OCI-LY3 (cell line): ENCODE results near the gene GDPD4.

ENCODE experiments used
- H2AFZ ChIP-seq: fragments of 200-600, 300-600 bp; shearing (Covaris generic); 2 replicates; pipeline ENCODE4 v1.6.0; 2014; ENCODE audit warnings: antibody characterized with exemption, low read depth, low read length
- H3K27ac ChIP-seq: fragments of 200-600, 300-600 bp; sonication (generic); 2 replicates; pipeline ENCODE4 v1.5.1; 2014; ENCODE audit warnings: mild to moderate bottlenecking, low read length, moderate library complexity, mixed read lengths
- H3K27me3 ChIP-seq: fragments of 200-600, 300-600 bp; sonication (generic); 2 replicates; pipeline ENCODE4 v1.6.1; 2014; ENCODE audit warnings: low read depth, low read length, mixed read lengths
- H3K36me3 ChIP-seq: fragments of 200-600, 300-600 bp; sonication (generic); replicated peaks from 2 replicates; pipeline ENCODE3; 2014; ENCODE audit warnings: low read depth, low read length, mixed read lengths
- H3K4me1 ChIP-seq: fragments of 300-600, 200-600 bp; sonication (generic); 2 replicates; pipeline ENCODE4 v1.6.1; 2014; ENCODE audit warnings: low read length, mixed read lengths
- H3K4me2 ChIP-seq: fragments of 200-600, 300-600 bp; sonication (generic); 2 replicates; pipeline ENCODE4 v1.6.1; 2014; ENCODE audit warnings: low read length, mixed read lengths
- H3K4me3 ChIP-seq: fragments of 300-600, 200-600 bp; sonication (generic); 2 replicates; pipeline ENCODE4 v1.5.1; 2014; ENCODE audit warnings: antibody characterized with exemption, mild to moderate bottlenecking, low read length, moderate library complexity
- H3K79me2 ChIP-seq: fragments of 300-600, 200-600 bp; shearing (Covaris generic); 2 replicates; pipeline ENCODE4 v1.6.1; 2014; ENCODE audit warnings: mild to moderate bottlenecking, low read length, mixed read lengths
- H3K9ac ChIP-seq: fragments of 300-600, 200-600 bp; shearing (Covaris generic); 2 replicates; pipeline ENCODE4 v1.6.0; 2014; ENCODE audit warnings: mild to moderate bottlenecking, low read length, moderate library complexity
- H3K9me3 ChIP-seq: fragments of 200-600, 300-600 bp; shearing (Covaris generic); 2 replicates; pipeline ENCODE4 v1.6.1; 2014; ENCODE audit warnings: low read length, mixed read lengths; ENCODE audit not compliant: insufficient read depth
- H4K20me1 ChIP-seq: fragments of 200-600, 300-600 bp; sonication (generic); 2 replicates; pipeline ENCODE4 v1.6.1; 2016; ENCODE audit warnings: low read length, mixed read lengths; ENCODE audit not compliant: insufficient read depth
- CTCF ChIP-seq: fragments of 200-600, 300-600 bp; sonication (generic); IDR thresholded peaks from 2 replicates; pipeline ENCODE4 v1.5.1; 2014; ENCODE audit warnings: antibody characterized with exemption, low read length, low read depth
- EZH2phosphoT487 ChIP-seq: fragments of 200-600 bp; shearing (Covaris generic); IDR thresholded peaks from 2 replicates; pipeline ENCODE4 v1.6.1; 2018; ENCODE audit warnings: antibody characterized with exemption, mixed run types, low read depth

Gene GDPD4

DNA sequence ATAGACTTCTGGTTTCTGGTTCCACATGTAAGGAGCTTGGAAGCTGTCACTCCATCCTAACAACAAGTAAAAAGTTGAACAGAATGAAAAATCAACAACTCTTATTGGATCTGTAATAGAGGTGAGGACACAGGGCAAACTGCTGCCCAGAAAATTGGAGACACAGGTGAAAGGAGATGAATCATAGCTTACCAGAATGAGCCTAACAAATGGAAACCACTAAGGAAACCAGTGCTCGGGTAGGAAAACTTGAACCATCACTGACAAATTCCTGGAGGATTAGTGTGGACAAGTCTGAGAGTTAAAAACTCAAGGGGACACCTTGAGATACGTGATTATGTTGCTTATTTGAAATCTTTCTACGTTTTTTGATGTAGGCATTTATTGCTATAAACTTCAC lies 52.1 kb downstream of the GDPD4 start:
- H3K9ac ChIP-seq: no peak overlapping the region
- TF ChIP-seq EZH2phosphoT487: no peak
- no peak for TF ChIP-seq CTCF
- H3K79me2 ChIP-seq: no peaks in the 10 kb centered on the region
- no peaks in the 10 kb centered on the region for H3K9me3 ChIP-seq
- H3K4me3 ChIP-seq: no peak overlapping the region
- no peaks in the 10 kb centered on the region for H3K4me1 ChIP-seq
- H3K27me3 ChIP-seq: no peaks in the 10 kb centered on the region
- H4K20me1 ChIP-seq: no peaks in the 10 kb centered on the region
- H2AFZ ChIP-seq: no peak overlapping the region
- no peak overlapping the region for H3K4me2 ChIP-seq
- no peaks in the 10 kb centered on the region for H3K36me3 ChIP-seq
- H3K27ac ChIP-seq: no peak overlapping the region

DNA sequence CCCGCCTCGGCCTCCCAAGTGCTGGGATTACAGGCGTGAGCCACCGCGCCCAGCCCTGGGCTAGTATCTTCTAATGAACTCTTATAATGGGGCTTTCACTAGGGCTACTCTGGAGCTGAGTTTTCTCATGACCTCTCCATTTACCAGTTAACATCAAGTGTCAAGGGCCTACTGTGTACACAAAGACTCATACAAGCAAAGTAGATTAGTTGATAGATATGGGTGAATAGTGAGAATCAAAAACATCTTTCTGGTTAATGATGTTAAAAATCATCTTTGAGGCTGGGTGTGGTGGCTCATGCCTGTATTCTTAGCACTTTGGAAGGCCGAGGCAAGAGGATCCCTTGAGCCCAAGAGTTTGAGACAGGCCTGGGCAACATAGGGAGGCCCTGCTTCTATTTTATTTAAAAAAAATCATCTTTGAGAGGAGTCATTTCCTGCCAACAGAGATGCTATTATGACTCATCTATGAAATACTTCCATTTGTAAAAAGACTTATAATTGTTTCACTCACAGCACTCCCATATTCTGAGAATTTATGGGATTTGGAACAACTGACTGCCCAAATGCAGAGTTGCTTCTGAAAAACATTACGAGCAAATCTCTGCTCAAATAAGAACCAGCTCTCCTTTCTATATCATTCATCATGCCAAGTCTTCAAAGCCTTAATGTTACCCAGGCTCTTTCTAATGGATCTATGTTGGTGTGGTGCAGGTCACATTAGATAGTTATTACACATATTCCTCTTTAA lies 57.0 kb downstream of the GDPD4 start:
- H3K9ac ChIP-seq: no peak overlapping the region
- H3K79me2 ChIP-seq: no peaks in the 10 kb centered on the region
- no peaks in the 10 kb centered on the region for H3K4me1 ChIP-seq
- no peak overlapping the region for H2AFZ ChIP-seq
- TF ChIP-seq CTCF (no peak), EZH2phosphoT487 (no peak)
- no peaks in the 10 kb centered on the region for H3K27me3 ChIP-seq
- H3K9me3 ChIP-seq: no peaks in the 10 kb centered on the region
- no peaks in the 10 kb centered on the region for H3K36me3 ChIP-seq
- H4K20me1 ChIP-seq: no peaks in the 10 kb centered on the region
- no peak overlapping the region for H3K4me3 ChIP-seq
- no peak overlapping the region for H3K4me2 ChIP-seq
- H3K27ac ChIP-seq: no peak overlapping the region

DNA sequence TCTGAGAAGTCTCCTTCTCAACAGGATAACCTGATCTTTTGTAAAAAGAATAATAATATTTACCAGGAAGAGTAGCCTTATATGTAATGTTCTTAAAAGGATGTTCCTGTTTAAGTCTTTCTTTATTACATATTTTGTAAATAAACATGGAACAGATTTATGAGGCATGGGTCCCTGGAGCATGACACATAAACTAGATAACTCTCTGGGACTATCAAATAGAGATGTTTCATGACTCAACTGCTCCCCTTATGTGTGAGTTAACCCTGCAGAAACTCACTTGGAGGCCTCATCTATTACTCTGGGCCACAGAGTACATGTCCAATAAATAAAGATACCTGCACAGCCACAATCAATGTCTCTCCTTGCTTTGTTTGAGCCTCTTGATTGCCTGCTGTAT lies 64.6 kb downstream of the GDPD4 start:
- Histone ChIP-seq H3K36me3 (no peaks in the 10 kb centered on the region), H3K4me3 (no peak overlapping the region), H3K27ac (no peak overlapping the region), H3K4me2 (no peak overlapping the region), H4K20me1 (no peaks in the 10 kb centered on the region), H3K79me2 (no peaks in the 10 kb centered on the region), H3K9me3 (no peaks in the 10 kb centered on the region), H3K4me1 (no peaks in the 10 kb centered on the region), H2AFZ (no peak overlapping the region), H3K9ac (no peak overlapping the region), H3K27me3 (no peaks in the 10 kb centered on the region)
- TF ChIP-seq CTCF (no peak), EZH2phosphoT487 (no peak)

- Histone ChIP-seq H3K4me2 (no peak overlapping the region), H4K20me1 (no peaks in the 10 kb centered on the region), H3K9me3 (no peaks in the 10 kb centered on the region), H2AFZ (no peak overlapping the region), H3K79me2 (no peaks in the 10 kb centered on the region), H3K4me1 (no peaks in the 10 kb centered on the region), H3K27me3 (no peaks in the 10 kb centered on the region), H3K4me3 (no peak overlapping the region), H3K9ac (no peak overlapping the region), H3K36me3 (no peaks in the 10 kb centered on the region), H3K27ac (no peak overlapping the region)
- TF ChIP-seq EZH2phosphoT487: no peak
- no peak for TF ChIP-seq CTCF
Observed at GRCh38 chr11:77233011-77233410, 68.5 kb downstream of the GDPD4 start.
